Natural killer cell (primary cell): ENCODE measurements around the gene KCNJ6. TPM values are rescaled to one million over a fixed set of nuclear protein-coding genes. Genes with fewer than 3 reads are reported as not detected.

Experiments used
- ATAC-seq, 3 donors: fragments of 150-1000 bp in 2 of 3; fragments of 200-7000 bp in 1 of 3; cut with Tn5 transposase; 1 replicate in 1 of 3; 2 replicates in 2 of 3; pipeline ENCODE4 v1.10.0; 2021; ENCODE audit warnings: mild to moderate bottlenecking in 2 of 3, moderate library complexity in 2 of 3
- DNase-seq, 2 donors: peaks; one replicate each; pipeline versions ENCODE4 v3.0.0 to v3.0.0-alpha.2; 2013 to 2021; ENCODE audit warnings: mixed read lengths in 1 of 2
- H3K27ac ChIP-seq: one replicate; pipeline ENCODE4 v1.5.1; 2013; ENCODE audit warnings: mild to moderate bottlenecking, low read length
- H3K27me3 ChIP-seq: one replicate; pipeline ENCODE4 v1.6.1; 2013; ENCODE audit warnings: low read length; ENCODE audit not compliant: control insufficient read depth, insufficient read depth
- H3K36me3 ChIP-seq: one replicate; pipeline ENCODE4 v1.6.1; 2013; ENCODE audit warnings: low read length; ENCODE audit not compliant: control insufficient read depth, insufficient read depth
- H3K4me1 ChIP-seq: one replicate; pipeline ENCODE4 v1.6.1; 2013; ENCODE audit warnings: low read length; ENCODE audit not compliant: control insufficient read depth, insufficient read depth
- H3K4me3 ChIP-seq: one replicate; pipeline ENCODE4 v1.5.1; 2013; ENCODE audit warnings: low read length
- H3K9me3 ChIP-seq: one replicate; pipeline ENCODE4 v1.6.1; 2013; ENCODE audit warnings: low read length; ENCODE audit not compliant: control insufficient read depth, insufficient read depth
- H3K27ac Mint-ChIP-seq, 2 donors: one replicate each; pipeline ENCODE4 v1.8.0; 2022; ENCODE audit warnings: mild to moderate bottlenecking in 2 of 2, mixed read lengths in 2 of 2, moderate library complexity in 1 of 2
- H3K27me3 Mint-ChIP-seq, 2 donors: one replicate each; pipeline ENCODE4 v1.8.0; 2022; ENCODE audit warnings: low read depth in 2 of 2, mixed read lengths in 2 of 2
- H3K36me3 Mint-ChIP-seq: one replicate; pipeline ENCODE4 v1.8.0; 2022; ENCODE audit warnings: mixed read lengths
- H3K4me1 Mint-ChIP-seq, 2 donors: one replicate each; pipeline ENCODE4 v1.8.0; 2022; ENCODE audit warnings: mixed read lengths in 2 of 2
- H3K4me3 Mint-ChIP-seq: one replicate; pipeline ENCODE4 v1.8.0; 2022; ENCODE audit warnings: mild to moderate bottlenecking, moderate library complexity, mixed read lengths
- H3K9me3 Mint-ChIP-seq, 2 donors: one replicate each; pipeline ENCODE4 v1.8.0; 2022; ENCODE audit warnings: mixed read lengths in 2 of 2
- WGBS: methylation state at CpG from one replicate; pipeline ENCODE4 v1.1.7; 2013; ENCODE audit warnings: missing lambda C conversion rate; ENCODE audit not compliant: insufficient coverage; 5-methylcytosine and 5-hydroxymethylcytosine counted together
- intact Hi-C: fragments of 100-400 bp; cut with micrococcal nuclease; formaldehyde crosslinking; loops from one replicate; pipeline ENCODE4 v1.14.2; 2022
- total RNA-seq, 4 donors: library from RNA; stranded (reverse); fragments of 120-200 nt in 1 of 4; gene quantifications; one replicate each; pipeline versions ENCODE4 v1.2.3 to v1.2.4, GENCODE V29; 2013 to 2022
- TF ChIP-seq, protein P1 (sequence below): fragments of 200-600 bp; IDR thresholded peaks from one replicate; pipeline ENCODE4 v1.8.0; 2022; ENCODE audit warnings: antibody characterized with exemption

Gene KCNJ6
- total RNA-seq, 3 donors from 2014 or later (not counting 1 experiment from before 2014, with no cell fraction given), result not detected

DNA sequence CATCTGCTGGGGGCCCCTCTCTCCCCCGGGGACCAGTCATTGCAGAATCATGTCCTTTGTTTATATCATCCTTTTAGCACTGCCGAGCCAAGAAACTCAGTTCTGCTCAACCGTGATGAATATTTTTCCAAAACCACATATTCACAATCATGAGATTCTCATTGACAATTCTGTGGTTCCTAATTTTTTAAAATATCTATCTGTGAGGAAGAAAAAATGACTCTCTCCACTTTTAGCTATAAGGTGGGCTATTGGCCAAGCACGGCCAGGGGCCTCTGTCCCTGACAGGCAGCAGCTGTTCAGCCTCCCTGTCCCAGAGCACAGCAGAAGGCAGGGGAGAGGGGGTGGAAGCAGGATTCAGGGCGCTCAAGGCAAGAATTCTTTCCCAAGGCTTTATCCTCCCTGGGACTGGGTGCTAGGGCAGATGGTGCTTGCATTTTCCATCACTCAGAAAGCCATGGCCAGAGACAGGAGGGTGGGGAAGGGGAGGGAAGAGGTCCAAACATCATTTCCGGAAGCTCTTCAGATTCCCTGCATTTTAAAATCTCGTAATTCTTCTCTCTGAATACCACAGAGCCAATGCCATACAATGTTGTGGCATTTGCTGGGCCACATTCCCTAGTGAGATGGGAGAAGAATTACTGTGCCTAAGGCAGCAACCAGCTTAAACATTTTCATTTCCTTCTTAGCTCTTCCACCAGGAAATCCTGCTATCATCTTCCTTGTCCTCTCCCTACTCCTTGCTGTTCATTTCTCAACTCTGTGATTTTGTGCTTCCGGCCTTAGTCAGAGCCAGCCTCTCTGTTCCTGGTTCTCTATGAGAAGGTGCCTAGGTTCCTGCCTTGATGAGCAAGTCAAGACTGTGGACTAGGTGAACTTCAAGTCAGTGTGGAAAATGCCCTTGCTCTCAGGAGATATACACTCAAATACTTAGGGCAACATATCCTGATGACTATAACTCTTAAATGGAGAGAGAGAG lies 60.3 kb downstream of the KCNJ6 start:
- 74% methylated on average over 7 of the region's 8 CpGs for WGBS
- Histone ChIP-seq H3K27me3 (no peaks in the 10 kb centered on the region), H3K27ac (no peak overlapping the region), H3K36me3 (no peaks in the 10 kb centered on the region), H3K4me1 (no peaks in the 10 kb centered on the region), H3K9me3 (no peaks in the 10 kb centered on the region), H3K4me3 (no peak overlapping the region)
- Mint-ChIP-seq H3K27me3 (peaks cover 3 to 37% of the 10 kb centered on the region in 2 donors), H3K4me3 (no peak overlapping the region), H3K4me1 (no peaks in the 10 kb centered on the region), H3K9me3 (peaks cover 6 to 9% of the 10 kb centered on the region in 2 donors), H3K36me3 (peaks cover 17% of the 10 kb centered on the region), H3K27ac (no peak overlapping the region)
- DNase-seq (no peak), ATAC-seq (no peak)
- intact Hi-C loops, result no loop called here
- TF ChIP-seq, protein P1, sequence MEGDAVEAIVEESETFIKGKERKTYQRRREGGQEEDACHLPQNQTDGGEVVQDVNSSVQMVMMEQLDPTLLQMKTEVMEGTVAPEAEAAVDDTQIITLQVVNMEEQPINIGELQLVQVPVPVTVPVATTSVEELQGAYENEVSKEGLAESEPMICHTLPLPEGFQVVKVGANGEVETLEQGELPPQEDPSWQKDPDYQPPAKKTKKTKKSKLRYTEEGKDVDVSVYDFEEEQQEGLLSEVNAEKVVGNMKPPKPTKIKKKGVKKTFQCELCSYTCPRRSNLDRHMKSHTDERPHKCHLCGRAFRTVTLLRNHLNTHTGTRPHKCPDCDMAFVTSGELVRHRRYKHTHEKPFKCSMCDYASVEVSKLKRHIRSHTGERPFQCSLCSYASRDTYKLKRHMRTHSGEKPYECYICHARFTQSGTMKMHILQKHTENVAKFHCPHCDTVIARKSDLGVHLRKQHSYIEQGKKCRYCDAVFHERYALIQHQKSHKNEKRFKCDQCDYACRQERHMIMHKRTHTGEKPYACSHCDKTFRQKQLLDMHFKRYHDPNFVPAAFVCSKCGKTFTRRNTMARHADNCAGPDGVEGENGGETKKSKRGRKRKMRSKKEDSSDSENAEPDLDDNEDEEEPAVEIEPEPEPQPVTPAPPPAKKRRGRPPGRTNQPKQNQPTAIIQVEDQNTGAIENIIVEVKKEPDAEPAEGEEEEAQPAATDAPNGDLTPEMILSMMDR, result no peak

DNA sequence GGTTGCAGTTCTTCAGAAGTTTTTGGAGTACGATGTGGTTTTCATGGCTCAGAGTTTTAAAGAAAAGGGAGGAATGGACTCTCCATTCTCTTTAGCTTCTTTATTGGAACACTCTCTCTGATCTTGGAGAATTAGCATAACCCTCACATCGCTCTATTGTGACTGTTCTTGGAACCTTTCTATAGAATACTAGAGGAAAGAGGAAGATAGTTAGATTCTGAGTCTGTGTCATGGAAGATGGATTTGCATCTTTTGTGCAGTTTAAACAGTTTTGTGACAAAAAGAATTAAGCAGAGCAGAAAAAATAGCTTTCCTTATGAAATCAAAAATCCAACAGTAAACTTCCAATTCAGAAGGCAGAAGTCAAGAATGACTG lies 61.0 kb downstream of the KCNJ6 start:
- H3K9me3 Mint-ChIP-seq, result peaks cover 6 to 9% of the 10 kb centered on the region in 2 donors
- H3K4me1 Mint-ChIP-seq, result no peaks in the 10 kb centered on the region
- intact Hi-C loops, result no loop called here
- no CpG with 5 or more reads among the region's 2 CpGs for WGBS
- peaks cover 17% of the 10 kb centered on the region for H3K36me3 Mint-ChIP-seq
- Histone ChIP-seq H3K36me3 (no peaks in the 10 kb centered on the region), H3K4me1 (no peaks in the 10 kb centered on the region), H3K9me3 (no peaks in the 10 kb centered on the region), H3K27ac (no peak overlapping the region), H3K4me3 (no peak overlapping the region), H3K27me3 (no peaks in the 10 kb centered on the region)
- H3K4me3 Mint-ChIP-seq, result no peak overlapping the region
- ATAC-seq, result no peak
- TF ChIP-seq, protein P1, result no peak
- no peak overlapping the region for H3K27ac Mint-ChIP-seq
- H3K27me3 Mint-ChIP-seq, result peaks cover 3 to 33% of the 10 kb centered on the region in 2 donors
- DNase-seq, result no peak

DNA sequence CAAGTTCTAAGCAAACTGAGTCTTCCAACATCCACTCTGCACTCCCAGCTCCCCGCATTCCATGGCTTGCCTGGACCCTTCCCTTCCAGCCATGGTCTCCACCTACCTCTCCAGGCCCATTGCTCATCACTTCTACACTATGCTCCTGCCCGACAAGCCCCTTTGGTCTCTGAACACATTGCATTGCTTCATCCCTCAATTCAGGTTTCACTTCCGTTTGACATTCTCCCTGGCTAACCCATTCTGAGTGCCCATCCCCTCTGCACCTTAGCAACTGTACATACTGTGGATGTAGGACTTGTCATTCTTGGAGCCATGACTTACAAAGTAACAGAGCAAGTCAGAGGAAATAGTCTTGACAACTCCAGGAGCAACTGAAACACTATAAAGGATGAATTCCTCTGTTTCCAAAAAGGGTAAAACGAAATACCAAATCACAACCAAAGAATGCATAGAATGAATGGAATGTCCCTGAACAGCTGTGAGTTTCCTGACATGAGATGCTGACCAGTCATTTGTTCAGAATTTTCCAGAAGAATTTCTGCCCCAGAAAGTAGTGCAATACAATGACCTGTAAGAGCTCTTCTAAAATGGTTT lies 66.7 kb downstream of the KCNJ6 start:
- 90% methylated on average over 4 of the region's 4 CpGs for WGBS
- Histone ChIP-seq H3K36me3 (no peaks in the 10 kb centered on the region), H3K4me1 (no peaks in the 10 kb centered on the region), H3K27me3 (no peaks in the 10 kb centered on the region), H3K4me3 (no peak overlapping the region), H3K27ac (no peak overlapping the region), H3K9me3 (no peaks in the 10 kb centered on the region)
- peaks cover 0 to 4% of the 10 kb centered on the region in 2 donors for H3K4me1 Mint-ChIP-seq
- DNase-seq (no peak), ATAC-seq (no peak)
- peaks cover 10 to 27% of the 10 kb centered on the region in 2 donors for H3K27me3 Mint-ChIP-seq
- H3K4me3 Mint-ChIP-seq, result no peak overlapping the region
- H3K27ac Mint-ChIP-seq, result no peak overlapping the region
- intact Hi-C loops, result no loop called here
- H3K36me3 Mint-ChIP-seq, result peaks cover 17% of the 10 kb centered on the region
- peaks cover 6 to 9% of the 10 kb centered on the region in 2 donors for H3K9me3 Mint-ChIP-seq
- TF ChIP-seq, protein P1, result no peak
